ENCODE data around the gene OR2V2. TPM values are rescaled to one million over a fixed set of nuclear protein-coding genes. Genes with fewer than 3 reads are reported as not detected.
"Not testable (repeated sequence)": the region's sequence is repeated elsewhere in the genome, so short reads cannot be mapped to it uniquely, and the experiment has no call there.

Gene OR2V2, protein sequence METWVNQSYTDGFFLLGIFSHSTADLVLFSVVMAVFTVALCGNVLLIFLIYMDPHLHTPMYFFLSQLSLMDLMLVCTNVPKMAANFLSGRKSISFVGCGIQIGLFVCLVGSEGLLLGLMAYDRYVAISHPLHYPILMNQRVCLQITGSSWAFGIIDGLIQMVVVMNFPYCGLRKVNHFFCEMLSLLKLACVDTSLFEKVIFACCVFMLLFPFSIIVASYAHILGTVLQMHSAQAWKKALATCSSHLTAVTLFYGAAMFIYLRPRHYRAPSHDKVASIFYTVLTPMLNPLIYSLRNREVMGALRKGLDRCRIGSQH
- total RNA-seq = not detected in 2 replicates

DNA sequence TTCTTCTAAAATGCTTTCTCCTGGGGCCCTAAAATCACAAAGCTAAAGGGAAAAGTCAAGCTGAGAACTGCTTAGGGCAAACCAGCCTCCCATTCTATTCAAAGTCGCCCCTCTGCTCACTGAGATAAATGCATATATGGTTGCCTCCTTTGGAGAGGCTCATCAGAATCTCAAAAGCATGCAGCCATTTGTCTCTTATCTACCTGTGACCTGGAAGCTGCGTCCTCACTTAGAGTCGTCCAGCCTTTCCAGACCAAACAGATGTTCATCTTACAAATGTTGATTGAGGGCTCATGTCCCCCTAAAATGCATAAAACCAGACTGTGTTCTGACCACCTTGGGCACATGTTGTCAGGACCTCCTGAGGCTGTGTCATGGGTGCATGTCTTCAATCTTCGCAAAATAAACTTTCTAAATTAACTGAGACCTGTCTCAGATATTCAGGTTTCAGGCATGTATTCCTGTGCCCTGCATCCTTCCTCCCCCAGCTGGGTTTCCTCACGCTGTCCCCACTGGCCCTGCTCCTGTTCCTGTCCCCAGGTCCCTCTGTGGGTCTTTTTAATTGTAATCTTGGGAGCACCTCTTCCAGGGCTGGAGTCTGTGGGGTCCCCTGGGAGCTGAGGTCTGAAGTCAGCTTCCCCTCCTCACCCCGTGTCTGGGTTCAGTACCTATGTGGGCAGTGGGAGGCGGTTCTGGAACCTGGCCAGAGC lies at the start of gene OR2V2:
Gene OR2V2 (plus strand): TSS at position 660 of the 710 bp plus-strand sequence. CDS start 7,357 bp downstream, outside the sequence.
- DNase-seq (ENCODE audit: low read depth in 2 of 2) = not testable (repeated sequence)

DNA sequence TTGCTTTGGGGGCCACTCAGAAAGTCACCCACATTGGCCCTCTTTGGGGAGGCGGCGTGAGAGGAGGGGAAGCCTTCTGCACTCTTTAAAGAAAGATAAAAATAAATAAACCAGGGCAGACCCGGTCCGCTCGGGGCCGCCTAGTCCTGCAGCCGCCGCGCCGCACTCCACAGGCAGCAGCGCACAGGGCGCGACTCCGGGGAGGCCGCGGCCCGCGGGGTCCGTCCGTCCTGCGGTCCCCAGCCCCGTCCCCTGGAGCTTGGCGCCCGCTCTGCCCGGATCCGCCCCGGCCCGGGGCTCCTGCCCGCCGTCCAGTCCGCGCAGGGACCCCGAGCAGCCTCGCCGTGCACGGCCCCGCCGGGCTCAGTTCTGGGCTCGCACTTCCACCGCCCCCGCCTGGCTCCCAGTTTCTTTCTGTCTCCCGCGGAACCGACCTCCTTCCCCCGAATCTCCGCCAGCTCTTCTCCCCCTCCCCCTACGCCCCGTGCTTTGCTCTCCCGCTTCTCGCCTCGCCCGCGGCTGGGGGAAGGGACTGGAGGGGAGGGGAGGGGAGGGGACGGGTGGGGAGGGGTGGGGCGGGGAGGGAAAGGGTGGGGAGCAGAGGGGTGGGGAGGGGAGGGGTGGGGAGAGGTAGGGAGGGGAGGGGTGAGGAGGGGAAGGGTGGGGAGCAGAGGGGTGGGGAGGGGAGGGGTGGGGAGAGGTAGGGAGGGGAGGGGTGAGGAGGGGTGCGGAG lies 49.5 kb upstream of the OR2V2 start:
- not testable (repeated sequence) for DNase-seq (ENCODE audit: low read depth in 2 of 2)

DNA sequence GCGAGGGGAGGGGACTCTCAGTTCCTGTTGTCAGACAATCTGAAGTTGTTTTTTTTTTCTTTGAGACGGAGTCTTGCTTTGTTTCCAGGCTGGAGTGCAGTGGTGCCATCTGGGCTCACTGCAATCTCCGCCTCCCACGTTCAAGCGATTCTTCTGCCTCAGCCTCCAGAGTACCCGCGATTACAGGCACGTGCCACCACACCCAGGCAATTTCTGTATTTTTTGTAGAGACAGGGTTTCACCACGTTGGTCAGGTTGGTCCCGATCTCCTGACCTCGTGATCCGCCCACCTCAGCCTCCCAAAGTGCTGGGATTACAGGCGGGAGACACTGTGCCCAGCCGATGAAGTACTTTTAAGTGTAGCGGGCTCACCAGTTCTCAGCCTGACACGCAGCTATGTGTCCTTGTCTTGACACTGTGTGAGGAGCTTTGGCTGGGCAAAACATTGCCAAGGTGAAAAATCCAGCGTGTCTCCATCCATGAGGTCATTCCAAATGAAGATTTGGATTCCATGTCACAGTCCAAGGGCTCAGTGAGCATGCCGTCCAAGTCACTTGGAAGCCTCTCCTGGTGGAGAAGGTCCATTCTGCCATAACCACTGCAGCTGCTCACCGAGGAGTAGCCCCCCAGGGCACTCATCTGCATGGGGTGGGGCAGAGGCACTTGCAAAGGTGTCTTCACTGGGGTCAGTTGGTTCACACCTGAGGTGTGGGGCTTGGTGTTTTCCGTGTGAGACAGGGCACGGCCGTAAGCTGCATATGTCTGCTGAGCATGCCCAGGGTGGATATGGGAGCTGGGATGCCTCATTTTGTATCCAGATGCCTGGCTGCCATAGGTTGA lies 48.4 kb upstream of the OR2V2 start:
- no peak for DNase-seq (ENCODE audit: low read depth in 2 of 2)

DNA sequence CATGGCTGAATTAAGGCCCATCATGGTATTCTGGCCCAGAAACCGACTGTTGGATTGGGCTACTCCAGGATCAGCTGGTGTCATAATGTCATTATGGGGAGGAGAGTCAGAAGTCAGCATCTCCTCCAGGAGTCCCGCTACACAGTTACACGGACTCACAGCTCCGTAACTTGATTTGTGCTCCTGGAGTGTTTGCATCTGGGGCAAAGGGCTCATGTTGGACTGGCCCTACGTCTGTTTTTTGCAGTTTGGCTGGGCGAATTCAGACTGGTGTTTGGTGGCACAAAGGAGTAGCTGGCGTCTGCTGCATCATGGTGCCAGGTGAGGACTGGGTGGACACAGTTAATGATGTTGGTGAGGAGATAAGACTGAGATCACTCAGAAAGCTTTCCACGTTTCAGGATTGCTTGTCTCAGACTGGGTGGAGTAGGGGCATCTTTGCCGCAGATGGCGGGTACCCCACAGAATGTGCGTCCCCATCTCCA lies 47.7 kb upstream of the OR2V2 start:
- no peak for DNase-seq (ENCODE audit: low read depth in 2 of 2)

DNA sequence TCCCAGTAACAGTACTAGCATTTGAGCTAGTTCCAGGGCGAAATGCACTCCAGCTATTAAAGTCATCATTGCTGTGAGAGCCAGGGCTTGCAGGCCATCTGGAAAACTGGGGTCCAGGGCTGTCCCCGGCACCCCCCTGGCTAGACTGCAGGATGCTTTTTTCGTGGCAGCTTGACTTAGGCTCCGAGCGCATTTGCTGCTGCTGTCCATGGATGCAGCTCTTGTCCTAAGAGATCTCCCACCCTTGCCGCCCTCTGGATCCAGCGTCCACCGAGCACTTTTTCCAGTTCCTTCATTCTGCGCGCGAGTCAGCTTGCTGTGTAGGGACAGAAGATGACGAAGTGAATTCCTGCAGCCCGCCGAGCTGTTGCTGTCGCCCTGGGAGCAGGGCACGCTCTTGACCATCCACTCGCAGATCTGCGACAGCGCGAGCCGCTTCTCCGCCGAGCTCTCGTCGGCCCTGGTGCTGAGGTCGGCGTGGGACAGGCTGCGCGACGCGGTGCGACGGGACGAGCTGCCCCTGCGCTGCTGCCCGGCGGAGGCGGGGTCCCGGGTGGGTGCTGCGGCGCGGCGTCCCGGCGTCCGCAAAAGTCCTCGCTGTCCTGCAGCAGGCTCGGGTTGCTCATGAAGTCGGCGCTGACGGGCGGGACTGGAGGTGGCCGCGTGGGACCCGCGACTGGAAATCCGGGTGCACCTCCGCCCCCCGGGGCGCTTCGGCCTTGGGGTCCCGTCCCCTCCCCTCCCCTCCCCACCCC lies 47.1 kb upstream of the OR2V2 start:
- DNase-seq (ENCODE audit: low read depth in 2 of 2) = no peak

DNA sequence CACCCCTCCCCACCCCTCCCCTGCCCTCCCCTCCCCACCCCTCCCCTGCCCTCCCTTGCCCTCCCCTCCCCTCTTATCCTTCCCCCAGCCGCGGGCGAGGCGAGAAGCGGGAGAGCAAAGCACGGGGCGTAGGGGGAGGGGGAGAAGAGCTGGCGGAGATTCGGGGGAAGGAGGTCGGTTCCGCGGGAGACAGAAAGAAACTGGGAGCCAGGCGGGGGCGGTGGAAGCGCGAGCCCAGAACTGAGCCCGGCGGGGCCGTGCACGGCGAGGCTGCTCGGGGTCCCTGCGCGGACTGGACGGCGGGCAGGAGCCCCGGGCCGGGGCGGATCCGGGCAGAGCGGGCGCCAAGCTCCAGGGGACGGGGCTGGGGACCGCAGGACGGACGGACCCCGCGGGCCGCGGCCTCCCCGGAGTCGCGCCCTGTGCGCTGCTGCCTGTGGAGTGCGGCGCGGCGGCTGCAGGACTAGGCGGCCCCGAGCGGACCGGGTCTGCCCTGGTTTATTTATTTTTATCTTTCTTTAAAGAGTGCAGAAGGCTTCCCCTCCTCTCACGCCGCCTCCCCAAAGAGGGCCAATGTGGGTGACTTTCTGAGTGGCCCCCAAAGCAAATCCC lies 46.2 kb upstream of the OR2V2 start:
- not testable (repeated sequence) for DNase-seq (ENCODE audit: low read depth in 2 of 2)

DNA sequence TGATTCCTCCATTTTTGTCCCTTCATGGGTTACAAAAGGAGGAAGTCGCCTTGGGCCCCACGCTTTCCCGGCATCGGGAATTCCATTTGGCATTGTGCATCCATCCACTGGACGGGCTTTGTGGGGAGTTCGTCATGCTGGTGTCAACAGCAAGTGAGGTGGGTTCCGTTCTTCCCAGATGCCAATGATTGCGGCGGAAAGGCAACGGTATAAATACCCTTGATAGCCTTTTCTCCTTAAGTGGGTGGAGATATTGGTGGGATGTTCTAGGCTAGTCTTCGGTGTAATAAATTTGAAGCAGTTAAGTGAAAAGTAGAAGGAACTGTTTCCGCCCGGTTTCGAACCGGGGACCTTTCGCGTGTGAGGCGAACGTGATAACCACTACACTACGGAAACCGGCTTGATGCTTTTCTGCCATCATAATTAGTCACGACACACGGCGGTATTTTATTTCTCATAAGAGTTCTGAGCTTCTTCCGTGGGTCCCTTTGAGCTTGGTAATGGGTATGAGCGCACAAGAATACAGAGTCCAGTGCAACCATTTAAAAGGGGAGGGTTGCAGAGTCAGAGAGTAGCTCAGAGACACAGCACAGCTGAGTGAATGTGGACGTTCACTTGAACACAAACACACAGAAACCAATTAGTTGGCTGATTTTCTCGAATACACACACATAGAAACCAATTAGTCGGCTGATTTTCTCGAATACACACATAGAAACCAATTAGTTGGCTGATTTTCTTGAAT lies 45.3 kb upstream of the OR2V2 start:
- DNase-seq (ENCODE audit: low read depth in 2 of 2) = not testable (repeated sequence)

DNA sequence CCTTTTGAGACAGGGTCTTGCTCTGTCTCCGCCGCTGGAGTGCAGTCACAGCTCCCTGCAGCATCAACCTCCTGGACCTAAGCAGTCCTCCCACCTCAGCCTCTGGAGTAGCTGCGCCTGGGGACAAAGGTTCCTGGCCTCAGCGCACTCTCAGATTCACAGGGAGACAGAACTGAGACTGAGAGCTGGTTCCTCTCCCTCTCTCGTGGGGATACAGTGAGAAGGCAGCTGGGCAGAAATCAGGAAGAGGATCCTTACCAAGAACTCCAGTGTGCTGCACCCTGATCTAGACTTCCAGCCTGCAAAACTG lies 43.2 kb upstream of the OR2V2 start:
- DNase-seq (ENCODE audit: low read depth in 2 of 2) = not testable (repeated sequence)

DNA sequence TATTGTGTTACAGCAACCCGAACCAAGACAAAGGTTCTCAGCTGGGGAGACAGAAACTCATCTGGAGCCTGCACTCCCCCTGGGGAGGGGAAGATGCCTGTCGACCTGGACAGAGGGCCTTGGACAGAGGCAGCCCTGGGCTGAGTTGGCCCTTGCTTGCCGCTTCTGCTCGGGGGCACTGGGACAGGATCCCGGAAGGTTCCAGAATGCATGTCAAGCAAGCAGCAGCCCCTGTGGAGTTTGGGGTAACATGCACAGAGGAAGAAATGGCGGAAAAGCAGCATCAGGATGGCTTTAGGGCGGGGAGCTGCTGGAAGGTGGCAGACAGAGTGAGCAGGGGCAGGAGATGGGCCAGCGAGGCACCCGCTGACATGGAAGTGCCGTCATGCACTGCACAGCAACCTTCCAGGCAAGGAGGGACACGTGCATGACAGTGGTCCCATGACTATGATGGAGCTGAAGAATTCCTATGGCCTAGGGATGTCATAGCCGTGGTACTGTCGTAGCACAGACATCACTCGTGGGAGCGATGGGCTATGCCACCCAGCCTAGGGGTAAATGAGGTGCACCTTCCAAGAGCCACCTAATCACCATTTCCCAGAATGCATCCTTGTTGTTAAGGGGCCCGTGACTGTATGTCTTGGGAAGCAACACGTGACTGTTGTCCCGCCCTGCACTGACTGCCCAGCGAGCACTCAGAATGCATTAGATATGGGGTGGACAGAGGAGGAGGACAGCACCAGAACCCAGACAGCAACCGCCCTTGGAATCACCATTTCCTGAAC lies 42.6 kb upstream of the OR2V2 start:
- not testable (repeated sequence) for DNase-seq (ENCODE audit: low read depth in 2 of 2)

DNA sequence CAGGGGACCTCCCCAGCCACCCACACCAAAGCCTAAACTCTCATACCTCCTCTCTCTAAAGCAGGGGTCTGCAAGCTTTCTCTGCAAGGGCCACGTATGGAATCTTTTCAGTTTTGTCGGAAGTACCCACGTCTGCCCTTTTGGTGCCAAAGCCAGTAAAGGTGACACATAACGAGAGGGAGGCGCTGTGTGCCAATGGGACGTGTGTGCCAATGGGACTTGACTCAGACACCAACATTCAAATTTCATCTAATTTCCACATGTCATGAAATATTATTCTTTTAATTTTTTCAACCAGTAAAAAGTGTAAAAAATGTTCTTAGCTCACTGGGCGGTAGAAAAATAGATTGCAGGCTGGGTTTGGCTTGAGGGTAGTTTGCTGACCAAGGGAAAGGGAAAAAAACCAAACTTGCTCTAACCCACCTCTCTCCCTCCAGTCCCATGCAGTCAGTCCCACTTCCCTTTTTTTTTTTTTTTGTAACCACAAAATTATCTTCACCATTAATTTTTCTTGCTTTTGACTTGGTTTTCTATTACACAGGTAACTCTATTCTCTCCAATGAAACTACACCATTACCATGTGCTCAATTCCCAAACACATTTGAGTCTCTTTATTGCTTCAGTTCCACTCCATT lies 41.9 kb upstream of the OR2V2 start:
- no peak for DNase-seq (ENCODE audit: low read depth in 2 of 2)

DNA sequence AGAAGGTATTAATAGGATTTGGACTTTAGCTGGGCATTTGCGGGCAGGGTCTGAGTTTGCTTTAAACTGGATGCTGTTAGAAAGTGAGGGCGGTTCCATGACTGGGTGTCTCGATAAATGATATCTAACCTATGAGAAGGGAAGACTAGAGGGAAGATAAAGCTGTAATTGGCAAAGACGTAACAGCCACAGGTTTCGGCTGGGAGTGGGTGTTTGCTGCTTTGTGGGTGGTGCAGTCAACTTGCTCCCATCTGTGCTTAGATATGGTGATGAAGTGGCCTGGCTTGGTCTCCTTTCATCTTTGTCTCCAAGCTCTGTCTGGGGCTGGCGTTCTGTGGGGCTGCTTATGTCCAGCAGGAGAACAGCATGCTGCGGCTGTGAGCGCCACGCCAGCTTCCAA lies 39.7 kb upstream of the OR2V2 start:
- DNase-seq (ENCODE audit: low read depth in 2 of 2) = no peak

DNA sequence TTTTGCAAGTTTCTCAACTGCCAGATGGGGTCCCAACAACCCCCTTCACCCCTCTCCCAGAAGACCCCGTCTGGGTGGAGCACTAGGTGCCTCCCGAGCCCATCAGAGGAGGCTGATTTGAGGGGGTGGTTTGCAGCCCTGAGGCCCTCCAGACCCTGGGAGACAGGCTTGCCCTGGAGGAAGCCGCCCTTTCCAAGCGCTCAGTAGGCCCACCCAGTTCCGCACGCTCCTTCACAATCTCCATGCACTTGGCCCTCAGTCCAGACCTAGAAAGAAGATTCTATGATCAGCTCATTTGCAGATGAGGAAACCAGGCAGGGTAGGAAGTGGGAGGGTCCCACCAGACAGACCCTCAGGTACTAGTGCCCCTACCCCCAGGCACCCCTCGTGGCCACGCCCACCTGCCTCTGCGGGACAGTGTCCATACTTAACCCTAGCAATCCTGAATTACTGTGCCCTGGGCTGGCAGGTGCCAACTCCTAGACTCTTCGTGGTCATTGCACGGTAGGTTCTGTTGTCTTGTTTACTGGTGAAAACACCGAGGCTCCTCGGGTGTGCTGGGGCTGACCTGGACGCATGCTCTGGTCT lies 38.7 kb upstream of the OR2V2 start:
- DNase-seq (ENCODE audit: low read depth in 2 of 2) = no peak

DNA sequence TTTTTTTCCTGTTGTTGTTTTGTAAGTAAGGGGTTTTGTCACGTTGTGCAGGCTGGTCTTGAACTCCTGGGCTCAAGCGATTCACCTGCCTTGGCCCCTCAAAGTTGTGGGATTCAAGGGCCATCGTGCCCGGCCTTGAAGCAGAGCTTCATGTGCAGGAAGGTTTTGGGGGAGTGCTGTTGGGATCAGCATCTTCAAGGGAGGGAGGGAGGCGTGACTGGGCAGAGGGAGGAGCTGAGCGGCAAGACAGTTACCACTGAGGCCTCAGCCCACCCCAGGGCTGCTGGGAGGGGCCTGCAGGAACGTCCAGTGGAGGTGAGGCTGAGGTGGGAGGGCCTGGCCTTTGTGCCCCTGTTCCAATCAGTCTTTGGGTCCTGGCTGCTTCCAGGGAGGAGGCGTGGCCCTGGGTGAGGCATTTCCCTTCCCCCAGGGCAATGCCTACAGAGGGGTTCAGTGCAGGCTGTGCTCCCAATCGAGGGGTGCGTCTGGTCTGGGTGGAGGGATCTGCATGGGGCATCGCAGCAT lies 37.8 kb upstream of the OR2V2 start:
- no peak for DNase-seq (ENCODE audit: low read depth in 2 of 2)

DNA sequence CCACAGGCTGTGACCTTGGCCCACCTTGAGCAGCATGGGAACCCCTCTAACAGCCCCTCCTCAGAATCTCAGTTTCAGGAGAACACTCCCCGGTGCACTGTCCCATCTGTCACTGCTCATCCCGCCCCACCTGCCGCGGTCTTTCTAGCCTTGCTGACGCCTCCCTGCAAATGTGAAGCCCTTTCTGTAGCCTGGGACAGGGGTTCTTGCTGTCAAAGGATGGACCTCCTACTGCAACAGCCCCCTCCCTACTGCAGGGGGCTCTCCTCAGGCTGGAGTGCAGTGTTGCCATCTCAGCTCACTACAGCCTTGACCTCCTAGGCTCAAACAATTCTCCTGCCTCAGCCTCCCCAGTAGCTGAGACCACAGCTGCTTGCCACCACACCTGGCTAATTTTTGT lies 36.4 kb upstream of the OR2V2 start:
- no peak for DNase-seq (ENCODE audit: low read depth in 2 of 2)

DNA sequence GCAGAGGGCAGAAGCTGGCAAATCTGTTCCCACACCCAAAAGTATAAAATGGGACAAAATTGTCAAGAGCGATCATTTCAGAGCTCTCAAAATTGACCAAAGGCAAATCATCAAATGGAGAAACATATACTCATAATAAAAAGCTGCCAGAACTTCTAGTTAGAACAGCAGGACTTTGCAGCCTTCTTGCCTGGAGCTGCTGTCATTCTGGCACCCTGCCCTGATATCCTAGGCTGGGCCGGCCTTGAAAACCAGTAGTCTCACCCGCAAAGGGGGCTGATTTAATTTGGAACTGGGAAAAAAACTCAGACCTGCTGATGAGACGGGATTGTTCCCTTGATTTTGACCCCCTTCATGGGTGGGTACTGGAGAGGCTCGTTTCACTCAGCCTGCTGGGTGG lies 34.9 kb upstream of the OR2V2 start:
- no peak for DNase-seq (ENCODE audit: low read depth in 2 of 2)

DNA sequence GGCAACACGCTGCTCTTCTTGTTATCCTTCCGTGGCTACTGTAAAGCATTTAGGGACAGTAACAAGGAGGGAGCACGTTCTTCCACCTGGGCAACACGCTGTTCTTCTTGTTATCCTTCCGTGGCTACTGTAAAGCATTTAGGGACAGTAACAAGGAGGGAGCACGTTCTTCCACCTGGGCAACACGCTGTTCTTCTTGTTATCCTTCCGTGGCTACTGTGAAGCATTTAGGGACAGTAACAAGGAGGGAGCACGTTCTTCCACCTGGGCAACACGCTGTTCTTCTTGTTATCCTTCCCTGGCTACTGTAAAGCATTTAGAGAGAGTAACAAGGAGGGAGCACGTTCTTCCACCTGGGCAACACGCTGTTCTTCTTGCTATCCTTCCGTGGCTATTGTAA lies 33.8 kb upstream of the OR2V2 start:
- not testable (repeated sequence) for DNase-seq (ENCODE audit: low read depth in 2 of 2)

DNA sequence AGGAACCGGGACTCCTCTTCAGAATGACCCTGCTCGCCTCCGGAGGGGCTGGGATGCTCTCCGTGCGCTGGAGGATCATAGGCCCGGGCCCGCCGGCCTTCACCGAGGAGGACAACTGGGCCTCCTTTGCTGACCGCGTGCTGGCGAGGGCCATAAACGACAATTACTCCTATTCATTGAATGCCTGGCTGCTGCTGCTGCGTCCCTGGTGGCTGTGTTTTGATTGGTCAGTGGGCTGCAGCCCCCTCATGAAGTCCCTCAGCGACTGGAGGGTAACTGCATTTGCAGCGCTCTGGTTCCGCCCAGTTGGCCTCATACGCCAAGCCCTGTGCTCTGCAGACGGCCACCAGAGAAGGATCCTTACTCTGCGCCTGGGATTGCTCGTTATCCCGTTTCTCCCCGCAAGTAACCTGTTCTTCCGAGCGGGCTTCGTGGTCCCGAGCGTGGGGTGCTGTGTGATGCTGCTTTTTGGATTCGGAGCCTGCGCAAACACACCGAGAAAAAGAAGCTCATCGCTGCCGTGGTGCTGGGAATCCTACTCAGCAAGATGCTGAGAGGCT lies 33.0 kb upstream of the OR2V2 start:
- no peak for DNase-seq (ENCODE audit: low read depth in 2 of 2)

Data from dermis microvascular lymphatic vessel endothelial cell (primary cell).